Erythroblast (primary cell): ENCODE results near the gene IL13RA1.

ENCODE experiments used
- GATA1 ChIP-seq: IDR thresholded peaks from 2 replicates; pipeline ENCODE4 v1.6.1; 2011; ENCODE audit warnings: low read depth, mild to moderate bottlenecking, control low read depth, low read length, moderate library complexity
- POLR2A ChIP-seq: IDR thresholded peaks from 2 replicates; pipeline ENCODE4 v1.6.1; 2011; ENCODE audit warnings: mild to moderate bottlenecking, low read length

- TF ChIP-seq POLR2A (no peak), GATA1 (no peak)
Observed at GRCh38 chrX:118706681-118707080, 20.7 kb upstream of the IL13RA1 start.
